ENCODE results near the gene PAN3.

PAN3 gene

DNA sequence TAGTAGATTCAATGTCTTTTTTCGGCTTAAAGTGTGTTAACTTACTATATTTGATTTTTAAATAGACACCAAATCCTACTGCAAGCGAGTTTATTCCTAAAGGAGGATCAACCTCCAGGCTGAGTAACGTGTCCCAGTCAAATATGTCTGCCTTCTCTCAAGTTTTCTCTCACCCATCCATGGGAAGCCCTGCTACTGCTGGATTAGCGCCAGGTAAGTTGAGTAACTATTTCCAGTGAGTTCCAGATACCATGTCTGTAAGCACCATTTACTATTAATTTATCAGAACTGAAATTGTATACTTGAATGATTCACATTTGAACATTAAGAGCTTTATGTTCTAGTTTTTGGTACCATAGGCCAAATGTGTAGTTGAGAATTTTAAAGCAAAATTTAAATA is 81.8 kb downstream of the PAN3 start:
- no peak overlapping the region for H3K4me3 Mint-ChIP-seq
- H3K36me3 Mint-ChIP-seq (ENCODE audit: low read depth), result peaks cover 31% of the 10 kb centered on the region
- peak overlapping the region; percentile 58 for H3K27ac Mint-ChIP-seq
- H3K4me1 Mint-ChIP-seq (ENCODE audit: low read depth), result peaks cover 22% of the 10 kb centered on the region
- H3K9me3 Mint-ChIP-seq, result no peaks in the 10 kb centered on the region
- H3K27me3 Mint-ChIP-seq, result no peaks in the 10 kb centered on the region

DNA sequence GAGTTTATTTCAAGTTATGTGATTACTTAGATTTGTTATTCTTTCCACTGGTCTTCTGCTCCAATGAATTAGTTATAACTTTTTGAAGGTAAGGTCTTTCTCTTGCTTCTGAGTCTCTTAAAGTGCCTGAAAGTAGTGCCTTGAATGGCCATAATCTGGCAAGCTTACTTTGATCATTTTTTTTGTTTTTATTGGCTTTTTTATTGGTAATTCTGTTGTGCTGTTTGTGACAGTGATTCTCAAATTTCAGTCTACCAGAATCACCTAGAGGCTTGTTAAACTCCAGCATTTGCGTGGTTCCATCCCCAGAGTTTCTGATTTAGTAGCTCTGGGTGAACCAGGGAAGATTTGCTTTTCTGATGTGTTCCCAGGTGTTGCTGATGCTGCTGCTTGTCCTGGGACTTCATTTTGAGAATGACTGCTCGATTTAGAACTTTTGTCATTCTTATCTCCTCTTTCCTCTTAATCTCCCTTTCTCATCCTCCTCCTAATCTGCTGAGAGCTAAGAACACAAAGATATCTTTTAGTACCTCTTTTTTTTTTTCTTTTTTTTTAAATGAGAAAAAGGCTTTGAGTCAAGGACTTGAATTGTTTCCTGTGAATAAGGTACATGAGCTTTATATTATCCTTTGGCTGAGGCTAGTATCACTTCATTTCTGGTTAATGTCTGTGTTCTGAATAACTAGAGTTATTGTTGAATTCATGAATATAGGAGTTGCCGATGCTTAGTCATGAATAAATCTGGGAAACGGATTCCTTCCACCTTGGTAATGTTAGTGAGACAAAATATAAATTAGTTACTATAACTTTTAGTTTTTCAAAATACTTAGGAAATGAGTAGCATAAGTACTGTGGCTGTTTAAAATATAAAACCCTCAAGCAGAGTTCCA is 91.4 kb downstream of the PAN3 start:
- H3K9me3 Mint-ChIP-seq, result no peaks in the 10 kb centered on the region
- H3K36me3 Mint-ChIP-seq (ENCODE audit: low read depth), result peaks cover 54% of the 10 kb centered on the region
- H3K4me1 Mint-ChIP-seq (ENCODE audit: low read depth), result no peaks in the 10 kb centered on the region
- no peak overlapping the region for H3K4me3 Mint-ChIP-seq
- no peaks in the 10 kb centered on the region for H3K27me3 Mint-ChIP-seq
- peak overlapping the region; percentile 23 for H3K27ac Mint-ChIP-seq

DNA sequence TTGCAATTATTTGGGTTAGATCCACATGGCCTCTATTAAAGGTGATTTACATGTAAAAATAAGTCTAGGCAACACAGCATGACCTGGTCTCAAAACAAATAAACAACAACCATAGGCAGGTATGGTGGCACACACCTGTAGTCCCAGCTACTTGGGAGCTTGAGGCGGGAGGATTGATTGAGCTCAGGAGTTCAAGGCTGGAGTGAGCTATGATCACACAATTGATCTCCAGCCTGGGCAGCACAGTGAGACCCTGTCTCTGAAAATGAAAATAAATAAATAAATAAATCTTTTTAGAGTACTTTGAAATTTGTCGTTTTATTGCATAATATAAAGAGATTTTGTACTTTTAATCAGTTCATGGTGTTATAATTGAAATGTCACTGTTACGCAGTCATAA is 93.3 kb downstream of the PAN3 start:
- Mint-ChIP-seq H3K4me1 (ENCODE audit: low read depth) (no peaks in the 10 kb centered on the region), H3K4me3 (no peak overlapping the region), H3K36me3 (ENCODE audit: low read depth) (peaks cover 58% of the 10 kb centered on the region), H3K27me3 (no peaks in the 10 kb centered on the region), H3K9me3 (no peaks in the 10 kb centered on the region), H3K27ac (no peak overlapping the region)

DNA sequence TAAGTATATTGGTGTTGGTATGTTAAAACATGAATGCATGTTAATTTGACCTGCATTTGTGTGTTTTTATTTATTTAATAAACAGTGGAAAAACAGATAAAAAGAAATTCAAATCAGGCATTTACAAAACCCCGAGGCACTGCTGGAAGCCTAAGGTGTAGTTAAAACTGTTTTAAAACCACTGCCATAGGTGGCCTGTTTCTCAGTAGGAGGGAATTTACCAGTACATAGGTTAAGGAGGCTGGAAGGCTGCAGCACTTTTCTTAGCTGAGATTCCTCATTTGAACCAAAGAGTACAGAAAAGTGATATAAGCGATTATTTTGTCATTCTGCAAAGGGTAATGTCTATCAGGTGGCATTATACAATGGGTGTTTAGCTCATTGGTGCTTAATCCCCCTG is 99.6 kb downstream of the PAN3 start:
- no peaks in the 10 kb centered on the region for H3K4me1 Mint-ChIP-seq (ENCODE audit: low read depth)
- peaks cover 53% of the 10 kb centered on the region for H3K36me3 Mint-ChIP-seq (ENCODE audit: low read depth)
- H3K9me3 Mint-ChIP-seq, result no peaks in the 10 kb centered on the region
- H3K27me3 Mint-ChIP-seq, result no peaks in the 10 kb centered on the region
- H3K27ac Mint-ChIP-seq, result no peak overlapping the region
- H3K4me3 Mint-ChIP-seq, result no peak overlapping the region

DNA sequence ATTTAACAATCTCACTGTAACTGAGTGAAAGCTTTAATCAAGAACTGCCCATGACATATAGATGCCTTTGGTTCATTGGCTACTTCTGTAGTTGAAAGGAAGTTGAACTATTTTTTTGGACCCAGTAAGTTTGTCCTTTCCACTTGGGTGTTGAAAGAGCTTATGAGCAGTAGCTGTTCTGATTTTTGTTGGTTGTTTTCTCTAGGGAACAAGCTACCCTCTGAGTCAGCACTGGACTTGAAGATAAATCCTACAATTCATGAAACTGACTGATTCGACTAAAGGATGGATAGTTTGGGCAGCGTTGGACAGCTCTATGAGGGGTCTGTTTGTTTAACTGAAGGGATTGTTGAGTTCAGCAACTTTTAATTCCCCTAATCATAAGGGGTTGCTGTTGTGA is 101.0 kb downstream of the PAN3 start:
- H3K9me3 Mint-ChIP-seq, result no peaks in the 10 kb centered on the region
- no peak overlapping the region for H3K4me3 Mint-ChIP-seq
- peaks cover 54% of the 10 kb centered on the region for H3K36me3 Mint-ChIP-seq (ENCODE audit: low read depth)
- H3K27ac Mint-ChIP-seq, result peak overlapping the region; percentile 26
- H3K27me3 Mint-ChIP-seq, result no peaks in the 10 kb centered on the region
- no peaks in the 10 kb centered on the region for H3K4me1 Mint-ChIP-seq (ENCODE audit: low read depth)

DNA sequence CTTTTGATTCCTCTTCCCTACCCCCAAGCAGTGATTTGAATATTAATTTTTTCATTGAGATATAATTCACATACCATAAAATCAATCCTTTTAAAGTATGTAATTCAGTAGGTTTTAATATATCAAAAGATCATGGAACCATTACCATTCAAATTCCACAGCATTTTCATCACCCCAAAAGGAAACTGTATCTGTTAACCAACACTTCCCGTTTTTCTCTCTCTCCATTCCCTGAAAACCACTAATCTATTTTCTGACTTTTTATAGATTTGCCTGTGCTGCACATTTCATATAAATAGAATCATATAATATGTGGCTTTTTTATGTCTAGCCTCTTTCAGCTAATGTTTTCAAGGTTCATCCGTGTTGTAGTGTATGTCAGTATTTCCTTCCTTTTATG is 107.1 kb downstream of the PAN3 start:
- Mint-ChIP-seq H3K27ac (no peak overlapping the region), H3K4me3 (no peak overlapping the region), H3K4me1 (ENCODE audit: low read depth) (peaks cover 48% of the 10 kb centered on the region), H3K9me3 (peaks cover 5% of the 10 kb centered on the region), H3K36me3 (ENCODE audit: low read depth) (peaks cover 76% of the 10 kb centered on the region), H3K27me3 (no peaks in the 10 kb centered on the region)

DNA sequence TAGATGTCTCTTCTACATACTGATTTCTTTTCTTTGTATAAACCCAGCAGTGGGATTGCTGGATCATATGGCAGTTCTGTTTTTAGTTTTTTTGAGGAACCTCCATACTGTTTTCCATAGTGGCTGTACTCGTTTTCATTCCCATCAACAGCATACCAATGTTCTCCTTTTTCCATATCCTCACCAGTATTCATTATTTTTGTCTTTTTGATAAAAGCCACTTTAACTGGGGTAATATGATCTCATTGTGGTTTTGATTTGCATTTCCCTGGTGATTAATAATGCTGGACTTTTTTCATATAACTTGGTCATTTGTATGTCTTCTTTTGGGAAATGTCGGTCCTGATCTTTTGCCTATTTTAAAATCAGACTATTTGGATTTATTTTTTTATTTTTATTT is 108.5 kb downstream of the PAN3 start:
- Mint-ChIP-seq H3K4me3 (no peak overlapping the region), H3K36me3 (ENCODE audit: low read depth) (peaks cover 74% of the 10 kb centered on the region), H3K27me3 (no peaks in the 10 kb centered on the region), H3K27ac (no peak overlapping the region), H3K9me3 (peaks cover 5% of the 10 kb centered on the region), H3K4me1 (ENCODE audit: low read depth) (peaks cover 61% of the 10 kb centered on the region)

DNA sequence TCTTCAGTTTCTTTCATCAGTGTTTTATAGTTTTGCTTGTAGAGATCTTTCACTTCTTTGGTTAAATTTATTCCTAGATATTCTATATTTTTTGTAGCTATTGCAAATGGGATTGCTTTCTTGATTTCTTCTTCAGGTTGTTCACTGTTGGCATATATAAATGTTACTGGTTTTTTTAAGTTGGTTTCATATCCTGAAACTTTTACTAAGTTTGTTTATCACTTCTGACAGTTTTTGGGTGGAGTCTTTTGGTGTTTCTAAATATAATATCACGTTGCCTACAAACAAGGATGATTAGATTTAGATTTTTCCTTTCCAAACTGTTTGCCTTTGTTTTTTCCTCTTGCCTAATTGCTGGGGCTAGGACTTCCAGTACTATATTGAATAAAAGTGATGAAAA is 109.7 kb downstream of the PAN3 start:
- peaks cover 75% of the 10 kb centered on the region for H3K36me3 Mint-ChIP-seq (ENCODE audit: low read depth)
- H3K4me3 Mint-ChIP-seq, result no peak overlapping the region
- H3K27ac Mint-ChIP-seq, result no peak overlapping the region
- peaks cover 71% of the 10 kb centered on the region for H3K4me1 Mint-ChIP-seq (ENCODE audit: low read depth)
- no peaks in the 10 kb centered on the region for H3K27me3 Mint-ChIP-seq
- H3K9me3 Mint-ChIP-seq, result peaks cover 5% of the 10 kb centered on the region

DNA sequence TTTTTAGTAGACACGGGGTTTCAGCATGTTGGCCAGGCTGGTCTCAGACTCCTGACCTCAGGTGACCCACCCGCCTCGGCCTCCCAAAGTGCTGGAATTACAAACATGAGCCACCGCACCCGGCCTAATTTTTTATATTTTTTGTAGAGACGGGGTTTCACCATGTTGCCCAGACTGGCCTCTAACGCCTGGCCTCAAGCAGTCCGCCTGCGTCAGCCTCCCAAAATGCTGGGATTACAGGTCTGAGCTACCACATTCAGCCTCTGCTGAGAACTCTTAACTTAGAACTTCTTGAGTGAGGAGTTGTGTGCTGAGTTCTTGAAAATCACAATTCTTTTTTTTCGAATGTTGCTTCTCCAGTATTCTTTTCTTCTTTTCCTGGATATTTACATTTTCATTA is 112.2 kb downstream of the PAN3 start:
- Mint-ChIP-seq H3K4me3 (no peak overlapping the region), H3K4me1 (ENCODE audit: low read depth) (peaks cover 80% of the 10 kb centered on the region), H3K27ac (no peak overlapping the region), H3K9me3 (peaks cover 5% of the 10 kb centered on the region), H3K36me3 (ENCODE audit: low read depth) (peaks cover 64% of the 10 kb centered on the region), H3K27me3 (no peaks in the 10 kb centered on the region)

DNA sequence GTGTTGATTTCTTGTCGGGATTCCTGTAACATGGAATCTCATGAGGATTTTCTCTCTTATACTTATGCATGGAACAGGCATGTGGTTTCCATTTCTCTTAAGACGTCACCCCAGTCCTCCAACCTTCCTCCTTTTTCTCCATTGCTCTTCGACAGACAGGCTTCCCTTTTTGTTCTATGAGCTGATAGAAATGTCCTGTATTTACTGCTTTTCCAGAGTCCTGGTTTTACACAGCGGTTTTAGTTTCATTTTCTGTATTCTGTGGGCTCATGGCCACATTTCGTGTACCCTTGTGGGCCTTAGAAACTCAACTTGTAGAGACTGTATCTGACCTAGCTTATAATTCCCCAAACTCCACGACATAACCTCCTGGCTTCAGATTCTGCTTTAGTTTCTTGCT is 113.1 kb downstream of the PAN3 start:
- Mint-ChIP-seq H3K36me3 (ENCODE audit: low read depth) (peaks cover 62% of the 10 kb centered on the region), H3K4me1 (ENCODE audit: low read depth) (peaks cover 71% of the 10 kb centered on the region), H3K9me3 (peaks cover 2% of the 10 kb centered on the region), H3K27ac (peak overlapping the region; percentile 73), H3K4me3 (peak overlapping the region; percentile 14), H3K27me3 (no peaks in the 10 kb centered on the region)

DNA sequence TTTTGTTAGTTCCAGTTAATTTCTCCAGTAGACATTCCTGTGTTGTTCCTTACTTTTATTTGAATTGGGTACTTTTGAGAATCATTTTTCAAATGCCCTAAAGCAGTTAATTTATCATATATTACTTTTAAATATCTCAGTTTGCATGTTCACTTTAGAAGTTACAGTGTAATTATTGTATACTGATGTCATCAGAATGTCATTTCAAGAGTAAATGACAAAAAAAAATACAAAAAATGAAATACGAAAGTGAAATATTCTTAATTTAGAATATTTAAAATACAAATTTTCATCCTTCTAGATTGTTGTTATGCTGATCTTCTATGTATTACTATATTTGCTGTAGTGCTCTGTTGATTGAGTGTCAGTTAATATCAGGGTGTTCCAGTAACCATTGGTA is 114.2 kb downstream of the PAN3 start:
- Mint-ChIP-seq H3K4me1 (ENCODE audit: low read depth) (peaks cover 60% of the 10 kb centered on the region), H3K9me3 (no peaks in the 10 kb centered on the region), H3K27ac (no peak overlapping the region), H3K27me3 (no peaks in the 10 kb centered on the region), H3K4me3 (no peak overlapping the region), H3K36me3 (ENCODE audit: low read depth) (peaks cover 61% of the 10 kb centered on the region)

DNA sequence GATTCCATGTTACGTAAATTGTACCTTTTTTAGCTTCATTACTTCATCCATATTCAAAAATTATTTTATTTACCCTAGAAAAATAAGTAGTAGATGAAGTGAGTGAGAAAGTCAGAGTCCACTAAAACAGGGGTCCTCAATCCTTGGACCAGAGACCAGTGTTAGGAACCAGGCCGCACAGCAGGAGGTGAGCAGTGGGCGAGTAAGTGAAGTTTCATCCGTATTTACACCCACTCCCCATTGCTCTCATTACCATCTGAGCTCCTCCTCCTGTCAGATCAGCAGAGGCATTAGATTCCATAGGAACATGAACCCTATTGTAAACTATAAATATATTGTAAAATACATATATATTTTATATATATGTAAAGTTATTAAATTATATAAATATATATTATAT is 119.0 kb downstream of the PAN3 start:
- peaks cover 19% of the 10 kb centered on the region for H3K4me1 Mint-ChIP-seq (ENCODE audit: low read depth)
- peaks cover 43% of the 10 kb centered on the region for H3K36me3 Mint-ChIP-seq (ENCODE audit: low read depth)
- H3K27ac Mint-ChIP-seq, result peak overlapping the region; percentile 37
- H3K9me3 Mint-ChIP-seq, result no peaks in the 10 kb centered on the region
- H3K4me3 Mint-ChIP-seq, result no peak overlapping the region
- H3K27me3 Mint-ChIP-seq, result no peaks in the 10 kb centered on the region

DNA sequence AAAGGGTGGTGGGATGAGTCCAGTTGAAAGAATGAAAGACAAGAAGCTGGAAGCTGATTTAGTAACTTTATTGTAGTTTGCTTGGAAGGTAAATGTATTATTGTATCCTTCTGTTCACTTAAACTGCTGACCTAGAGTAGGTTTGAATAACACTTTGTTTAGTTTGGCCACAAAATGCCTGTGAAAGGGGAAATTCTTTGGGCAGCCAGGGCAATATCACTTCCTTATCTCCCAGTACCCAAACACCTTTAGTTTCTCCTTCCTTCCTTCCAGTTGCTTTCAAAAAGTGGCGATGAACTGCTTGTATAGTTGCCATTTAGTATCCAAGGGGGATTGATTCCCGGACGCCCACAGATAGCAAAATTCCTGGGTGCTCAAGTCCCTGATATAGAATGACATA is 120.1 kb downstream of the PAN3 start:
- no peaks in the 10 kb centered on the region for H3K27me3 Mint-ChIP-seq
- no peak overlapping the region for H3K4me3 Mint-ChIP-seq
- no peaks in the 10 kb centered on the region for H3K9me3 Mint-ChIP-seq
- no peak overlapping the region for H3K27ac Mint-ChIP-seq
- peaks cover 12% of the 10 kb centered on the region for H3K4me1 Mint-ChIP-seq (ENCODE audit: low read depth)
- H3K36me3 Mint-ChIP-seq (ENCODE audit: low read depth), result peaks cover 45% of the 10 kb centered on the region

DNA sequence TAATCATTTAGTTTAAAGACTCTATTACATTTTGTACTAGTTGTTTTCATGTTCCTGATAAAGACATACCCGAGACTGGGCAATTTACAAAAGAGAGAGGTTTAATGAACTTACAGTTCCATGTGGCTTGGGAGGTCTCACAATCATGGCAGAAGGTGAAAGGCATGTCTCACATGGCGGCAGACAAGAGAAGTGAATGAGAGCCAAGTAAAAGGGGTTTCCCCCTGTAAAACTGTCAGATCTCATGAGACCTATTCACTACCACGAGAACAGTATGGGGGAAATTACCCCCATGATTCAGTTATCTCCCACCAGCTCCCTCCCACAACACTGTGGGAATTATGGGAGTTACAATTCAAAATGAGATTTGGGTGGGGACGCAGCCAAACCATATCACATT is 129.2 kb downstream of the PAN3 start:
- Mint-ChIP-seq H3K36me3 (ENCODE audit: low read depth) (peaks cover 76% of the 10 kb centered on the region), H3K4me3 (no peak overlapping the region), H3K27ac (peak overlapping the region; percentile 43), H3K4me1 (ENCODE audit: low read depth) (peaks cover 30% of the 10 kb centered on the region), H3K27me3 (no peaks in the 10 kb centered on the region), H3K9me3 (peaks cover 8% of the 10 kb centered on the region)

DNA sequence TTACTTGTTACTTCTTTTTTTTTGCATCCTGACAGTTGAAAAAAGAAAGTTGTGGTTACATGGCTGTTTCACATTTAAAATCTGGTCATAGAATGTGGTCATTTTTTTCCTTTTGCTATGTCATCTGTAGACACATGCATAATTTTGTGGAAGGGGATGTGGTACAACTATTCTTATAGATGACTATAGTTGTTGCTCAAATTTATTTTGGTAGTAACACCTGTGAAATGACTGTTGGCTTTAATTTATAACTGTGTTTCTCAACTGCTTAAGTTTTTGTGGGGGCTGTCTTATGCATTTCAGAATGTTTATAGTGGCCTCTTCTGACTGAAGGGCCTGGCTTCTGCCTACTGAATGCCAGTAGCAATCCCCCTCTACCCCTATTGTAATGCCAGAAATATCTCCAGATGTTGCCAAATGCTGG is 130.5 kb downstream of the PAN3 start:
- Mint-ChIP-seq H3K36me3 (ENCODE audit: low read depth) (peaks cover 67% of the 10 kb centered on the region), H3K27me3 (no peaks in the 10 kb centered on the region), H3K4me3 (peak overlapping the region; percentile 54), H3K4me1 (ENCODE audit: low read depth) (peaks cover 30% of the 10 kb centered on the region), H3K9me3 (peaks cover 8% of the 10 kb centered on the region), H3K27ac (peak overlapping the region; percentile 78)
